ENCODE measurements around the gene UNC93B1. TPM values are rescaled to one million over a fixed set of nuclear protein-coding genes. Genes with fewer than 3 reads are reported as not detected.

The UNC93B1 gene
- total RNA-seq, 1 experiment from 2014 or later: 14.7 TPM

DNA sequence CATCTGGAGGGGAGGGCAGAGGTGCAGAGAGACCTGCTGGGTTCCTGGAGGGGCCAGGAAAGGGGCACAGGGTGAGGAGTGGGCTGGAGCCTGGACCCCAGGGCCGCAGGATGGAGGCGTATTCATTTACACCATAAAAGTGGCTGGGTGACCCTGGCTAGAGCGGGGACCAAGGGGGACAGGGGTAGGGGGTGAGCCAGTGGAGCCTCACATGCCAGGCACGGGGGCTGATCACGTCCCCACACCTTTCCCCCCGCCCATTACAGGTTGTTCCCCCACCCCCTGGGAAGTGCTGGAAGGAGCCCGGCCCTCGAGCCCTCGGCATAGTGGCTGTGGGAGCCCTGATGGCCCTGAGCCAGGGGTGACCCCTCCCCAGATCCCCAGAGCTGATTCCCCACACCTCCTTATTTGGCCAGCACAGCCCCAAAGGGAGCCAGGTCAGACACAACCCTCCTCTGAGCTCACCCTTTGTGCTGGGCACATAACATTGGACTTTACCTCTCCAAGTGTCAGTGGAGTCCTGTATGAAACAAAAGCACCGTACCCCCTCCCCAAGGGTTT, 35.7 kb upstream of the UNC93B1 start:
- Mint-ChIP-seq H3K27ac (ENCODE audit: low read depth, unreplicated experiment) (no peak overlapping the region), H3K4me1 (ENCODE audit: insufficient read depth, unreplicated experiment) (no peaks in the 10 kb centered on the region), H3K9me3 (ENCODE audit: unreplicated experiment) (no peaks in the 10 kb centered on the region), H3K4me3 (ENCODE audit: unreplicated experiment) (peak overlapping the region; percentile 60), H3K36me3 (ENCODE audit: insufficient read depth, unreplicated experiment) (no peaks in the 10 kb centered on the region), H3K27me3 (ENCODE audit: insufficient read depth, unreplicated experiment) (no peaks in the 10 kb centered on the region)
- CTCF ChIA-PET: no interaction called here
- TF ChIP-seq, protein P1, sequence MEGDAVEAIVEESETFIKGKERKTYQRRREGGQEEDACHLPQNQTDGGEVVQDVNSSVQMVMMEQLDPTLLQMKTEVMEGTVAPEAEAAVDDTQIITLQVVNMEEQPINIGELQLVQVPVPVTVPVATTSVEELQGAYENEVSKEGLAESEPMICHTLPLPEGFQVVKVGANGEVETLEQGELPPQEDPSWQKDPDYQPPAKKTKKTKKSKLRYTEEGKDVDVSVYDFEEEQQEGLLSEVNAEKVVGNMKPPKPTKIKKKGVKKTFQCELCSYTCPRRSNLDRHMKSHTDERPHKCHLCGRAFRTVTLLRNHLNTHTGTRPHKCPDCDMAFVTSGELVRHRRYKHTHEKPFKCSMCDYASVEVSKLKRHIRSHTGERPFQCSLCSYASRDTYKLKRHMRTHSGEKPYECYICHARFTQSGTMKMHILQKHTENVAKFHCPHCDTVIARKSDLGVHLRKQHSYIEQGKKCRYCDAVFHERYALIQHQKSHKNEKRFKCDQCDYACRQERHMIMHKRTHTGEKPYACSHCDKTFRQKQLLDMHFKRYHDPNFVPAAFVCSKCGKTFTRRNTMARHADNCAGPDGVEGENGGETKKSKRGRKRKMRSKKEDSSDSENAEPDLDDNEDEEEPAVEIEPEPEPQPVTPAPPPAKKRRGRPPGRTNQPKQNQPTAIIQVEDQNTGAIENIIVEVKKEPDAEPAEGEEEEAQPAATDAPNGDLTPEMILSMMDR (IDR thresholded peaks at IDR 0.05; ENCODE audit: unreplicated experiment): no peak
- POLR2A ChIA-PET: interaction anchor here (1.0 to 1.9 kb wide), 4 partner anchors 8 to 25 kb away, joined by 3 to 6 read pairs (median 4); no protein-coding TSS in a partner anchor
- no peak for DNase-seq (ENCODE audit: unreplicated experiment)
- intact Hi-C loops (cut with micrococcal nuclease): no loop called here
- no TSS peak for BruUV-seq (replicated peaks)

DNA sequence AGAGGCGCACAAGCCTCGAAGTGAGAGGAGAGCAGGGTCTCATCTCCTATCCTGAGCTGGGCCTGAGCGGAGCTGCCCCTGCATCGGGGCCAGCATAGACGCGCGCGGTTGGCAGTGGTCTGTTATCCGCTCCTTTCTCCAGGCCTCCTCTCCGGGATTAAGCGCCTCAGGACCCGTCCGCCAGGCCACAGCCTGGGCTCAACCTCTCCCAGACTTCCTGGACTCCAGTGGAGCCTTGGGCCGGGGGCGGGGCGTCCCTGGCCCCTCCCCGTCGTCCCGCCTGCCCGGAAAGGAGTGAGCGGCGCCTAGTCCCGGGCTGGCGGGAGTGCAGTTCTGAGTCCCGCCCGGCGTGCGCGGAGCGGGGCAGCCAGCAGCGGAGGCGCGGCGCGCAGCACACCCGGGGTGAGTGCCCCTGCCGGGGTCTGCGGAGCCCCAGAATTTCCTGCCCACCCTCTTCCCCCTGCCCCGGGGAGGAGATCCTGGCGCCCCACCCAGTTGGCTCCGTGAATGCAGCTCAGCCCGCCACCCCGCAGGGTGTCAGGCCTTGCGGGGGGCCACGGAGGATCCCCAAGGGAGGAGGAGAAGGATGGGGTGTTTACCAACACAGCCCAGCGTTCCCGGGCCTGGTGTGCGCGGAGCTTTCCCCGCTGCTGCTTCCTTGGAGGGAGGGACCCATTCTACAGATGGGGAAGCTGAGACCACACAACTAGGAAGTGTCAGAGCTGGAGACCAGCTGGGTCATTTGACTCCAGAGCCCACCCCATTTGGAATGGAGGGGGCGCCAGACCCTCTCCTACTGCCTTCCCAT, 35.0 kb upstream of the UNC93B1 start, which contains the start of gene TCIRG1:
TCIRG1 (plus strand) TSS at position 308 of the 808 bp plus-strand sequence. CDS start 2,247 bp downstream, outside the sequence.
- Mint-ChIP-seq H3K27me3 (ENCODE audit: insufficient read depth, unreplicated experiment) (no peaks in the 10 kb centered on the region), H3K36me3 (ENCODE audit: insufficient read depth, unreplicated experiment) (peaks cover 5% of the 10 kb centered on the region), H3K4me3 (ENCODE audit: unreplicated experiment) (peak within 1 kb of the TSS; percentile 60), H3K4me1 (ENCODE audit: insufficient read depth, unreplicated experiment) (no peaks in the 10 kb centered on the region), H3K9me3 (ENCODE audit: unreplicated experiment) (no peaks in the 10 kb centered on the region), H3K27ac (ENCODE audit: low read depth, unreplicated experiment) (no peak within 1 kb of the TSS)
- ChIA-PET CTCF (interaction anchor here (0.7 to 1.0 kb wide), 2 partner anchors 17 to 1257 kb away, joined by 3 read pairs; no protein-coding TSS in a partner anchor), POLR2A (interaction anchor here (1.0 to 1.9 kb wide), 5 partner anchors 7 to 173 kb away, joined by 3 to 6 read pairs (median 4); no protein-coding TSS in a partner anchor)
- peak; percentile 75 for DNase-seq (ENCODE audit: unreplicated experiment)
- BruUV-seq (replicated peaks): no TSS peak
- TF ChIP-seq, protein P1 (IDR thresholded peaks at IDR 0.05; ENCODE audit: unreplicated experiment): no peak
- intact Hi-C loops (cut with micrococcal nuclease): no loop called here

DNA sequence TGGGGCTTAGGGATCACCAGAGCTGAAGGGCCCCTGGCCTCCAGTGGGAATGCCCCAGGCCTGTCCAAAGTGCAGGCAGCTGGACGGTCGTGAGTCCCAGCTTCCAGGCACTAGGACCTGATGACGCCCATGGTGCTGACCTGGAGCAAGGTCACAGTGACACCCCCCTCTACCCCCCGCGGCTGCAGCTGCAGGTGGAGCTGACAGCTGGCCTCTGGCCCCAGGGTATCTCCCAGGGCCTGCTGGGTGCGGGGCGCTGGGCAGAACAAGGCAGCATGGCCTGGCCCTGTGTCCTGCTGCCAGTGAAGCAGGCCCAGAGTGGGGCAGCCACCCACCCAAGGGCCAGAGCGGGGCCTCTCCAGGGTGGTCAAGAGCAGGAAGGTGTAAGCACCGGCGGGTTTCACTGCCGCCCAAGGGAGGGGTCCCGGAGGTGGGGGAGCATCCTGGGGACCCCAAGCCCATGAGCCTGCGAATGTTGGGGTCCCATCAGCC, 34.4 kb upstream of the UNC93B1 start:
- TF ChIP-seq, protein P1 (IDR thresholded peaks at IDR 0.05; ENCODE audit: unreplicated experiment): no peak
- peaks cover 11% of the 10 kb centered on the region for H3K36me3 Mint-ChIP-seq (ENCODE audit: insufficient read depth, unreplicated experiment)
- intact Hi-C loops (cut with micrococcal nuclease): no loop called here
- BruUV-seq (replicated peaks): no TSS peak
- ChIA-PET CTCF (interaction anchor here (1.0 kb wide), 1 partner anchor 17 kb away, joined by 3 read pairs; no protein-coding TSS in a partner anchor), POLR2A (interaction anchor here (0.6 to 1.8 kb wide), 5 partner anchors 22 to 173 kb away, joined by 3 to 6 read pairs (median 3); no protein-coding TSS in a partner anchor)
- H3K4me3 Mint-ChIP-seq (ENCODE audit: unreplicated experiment): peak overlapping the region; percentile 60
- no peaks in the 10 kb centered on the region for H3K4me1 Mint-ChIP-seq (ENCODE audit: insufficient read depth, unreplicated experiment)
- no peak for DNase-seq (ENCODE audit: unreplicated experiment)
- H3K27me3 Mint-ChIP-seq (ENCODE audit: insufficient read depth, unreplicated experiment): no peaks in the 10 kb centered on the region
- no peak overlapping the region for H3K27ac Mint-ChIP-seq (ENCODE audit: low read depth, unreplicated experiment)
- no peaks in the 10 kb centered on the region for H3K9me3 Mint-ChIP-seq (ENCODE audit: unreplicated experiment)
